Natural killer cell (primary cell): ENCODE measurements around the gene DGUOK. TPM values are rescaled to one million over a fixed set of nuclear protein-coding genes. Genes with fewer than 3 reads are reported as not detected.

ENCODE experiments used
- ATAC-seq, 3 donors: fragments of 150-1000 bp in 2 of 3; fragments of 200-7000 bp in 1 of 3; cut with Tn5 transposase; 1 replicate in 1 of 3; 2 replicates in 2 of 3; pipeline ENCODE4 v1.10.0; 2021; ENCODE audit warnings: mild to moderate bottlenecking in 2 of 3, moderate library complexity in 2 of 3
- DNase-seq, 2 donors: peaks; one replicate each; pipeline versions ENCODE4 v3.0.0 to v3.0.0-alpha.2; 2013 to 2021; ENCODE audit warnings: mixed read lengths in 1 of 2
- H3K27ac ChIP-seq: one replicate; pipeline ENCODE4 v1.5.1; 2013; ENCODE audit warnings: mild to moderate bottlenecking, low read length
- H3K27me3 ChIP-seq: one replicate; pipeline ENCODE4 v1.6.1; 2013; ENCODE audit warnings: low read length; ENCODE audit not compliant: control insufficient read depth, insufficient read depth
- H3K36me3 ChIP-seq: one replicate; pipeline ENCODE4 v1.6.1; 2013; ENCODE audit warnings: low read length; ENCODE audit not compliant: control insufficient read depth, insufficient read depth
- H3K4me1 ChIP-seq: one replicate; pipeline ENCODE4 v1.6.1; 2013; ENCODE audit warnings: low read length; ENCODE audit not compliant: control insufficient read depth, insufficient read depth
- H3K4me3 ChIP-seq: one replicate; pipeline ENCODE4 v1.5.1; 2013; ENCODE audit warnings: low read length
- H3K9me3 ChIP-seq: one replicate; pipeline ENCODE4 v1.6.1; 2013; ENCODE audit warnings: low read length; ENCODE audit not compliant: control insufficient read depth, insufficient read depth
- H3K27ac Mint-ChIP-seq, 2 donors: one replicate each; pipeline ENCODE4 v1.8.0; 2022; ENCODE audit warnings: mild to moderate bottlenecking in 2 of 2, mixed read lengths in 2 of 2, moderate library complexity in 1 of 2
- H3K27me3 Mint-ChIP-seq, 2 donors: one replicate each; pipeline ENCODE4 v1.8.0; 2022; ENCODE audit warnings: low read depth in 2 of 2, mixed read lengths in 2 of 2
- H3K36me3 Mint-ChIP-seq: one replicate; pipeline ENCODE4 v1.8.0; 2022; ENCODE audit warnings: mixed read lengths
- H3K4me1 Mint-ChIP-seq, 2 donors: one replicate each; pipeline ENCODE4 v1.8.0; 2022; ENCODE audit warnings: mixed read lengths in 2 of 2
- H3K4me3 Mint-ChIP-seq: one replicate; pipeline ENCODE4 v1.8.0; 2022; ENCODE audit warnings: mild to moderate bottlenecking, moderate library complexity, mixed read lengths
- H3K9me3 Mint-ChIP-seq, 2 donors: one replicate each; pipeline ENCODE4 v1.8.0; 2022; ENCODE audit warnings: mixed read lengths in 2 of 2
- WGBS: methylation state at CpG from one replicate; pipeline ENCODE4 v1.1.7; 2013; ENCODE audit warnings: missing lambda C conversion rate; ENCODE audit not compliant: insufficient coverage; 5-methylcytosine and 5-hydroxymethylcytosine counted together
- intact Hi-C: fragments of 100-400 bp; cut with micrococcal nuclease; formaldehyde crosslinking; loops from one replicate; pipeline ENCODE4 v1.14.2; 2022
- total RNA-seq, 4 donors: library from RNA; stranded (reverse); fragments of 120-200 nt in 1 of 4; gene quantifications; one replicate each; pipeline versions ENCODE4 v1.2.3 to v1.2.4, GENCODE V29; 2013 to 2022
- TF ChIP-seq, protein P1 (sequence below): fragments of 200-600 bp; IDR thresholded peaks from one replicate; pipeline ENCODE4 v1.8.0; 2022; ENCODE audit warnings: antibody characterized with exemption

Gene DGUOK
- total RNA-seq, 3 donors from 2014 or later (not counting 1 experiment from before 2014, with no cell fraction given): 47.6 to 56.8 (median 54.8) TPM

- WGBS: 90% methylated on average over 8 of the region's 8 CpGs
- no peaks in the 10 kb centered on the region for H3K4me1 ChIP-seq
- Mint-ChIP-seq H3K27ac (no peak overlapping the region), H3K36me3 (no peaks in the 10 kb centered on the region), H3K27me3 (no peaks in the 10 kb centered on the region), H3K9me3 (no peaks in the 10 kb centered on the region), H3K4me1 (no peaks in the 10 kb centered on the region), H3K4me3 (no peak overlapping the region)
- no peak for DNase-seq
- TF ChIP-seq, protein P1, sequence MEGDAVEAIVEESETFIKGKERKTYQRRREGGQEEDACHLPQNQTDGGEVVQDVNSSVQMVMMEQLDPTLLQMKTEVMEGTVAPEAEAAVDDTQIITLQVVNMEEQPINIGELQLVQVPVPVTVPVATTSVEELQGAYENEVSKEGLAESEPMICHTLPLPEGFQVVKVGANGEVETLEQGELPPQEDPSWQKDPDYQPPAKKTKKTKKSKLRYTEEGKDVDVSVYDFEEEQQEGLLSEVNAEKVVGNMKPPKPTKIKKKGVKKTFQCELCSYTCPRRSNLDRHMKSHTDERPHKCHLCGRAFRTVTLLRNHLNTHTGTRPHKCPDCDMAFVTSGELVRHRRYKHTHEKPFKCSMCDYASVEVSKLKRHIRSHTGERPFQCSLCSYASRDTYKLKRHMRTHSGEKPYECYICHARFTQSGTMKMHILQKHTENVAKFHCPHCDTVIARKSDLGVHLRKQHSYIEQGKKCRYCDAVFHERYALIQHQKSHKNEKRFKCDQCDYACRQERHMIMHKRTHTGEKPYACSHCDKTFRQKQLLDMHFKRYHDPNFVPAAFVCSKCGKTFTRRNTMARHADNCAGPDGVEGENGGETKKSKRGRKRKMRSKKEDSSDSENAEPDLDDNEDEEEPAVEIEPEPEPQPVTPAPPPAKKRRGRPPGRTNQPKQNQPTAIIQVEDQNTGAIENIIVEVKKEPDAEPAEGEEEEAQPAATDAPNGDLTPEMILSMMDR: no peak
- intact Hi-C loops: no loop called here
- H3K36me3 ChIP-seq: no peaks in the 10 kb centered on the region
- no peak overlapping the region for H3K27ac ChIP-seq
- ATAC-seq: no peak
- H3K4me3 ChIP-seq: no peak overlapping the region
- H3K27me3 ChIP-seq: no peaks in the 10 kb centered on the region
- no peaks in the 10 kb centered on the region for H3K9me3 ChIP-seq
These were observed 13.1 kb upstream of the DGUOK start for GRCh38 chr2:73913414-73914054.

DNA sequence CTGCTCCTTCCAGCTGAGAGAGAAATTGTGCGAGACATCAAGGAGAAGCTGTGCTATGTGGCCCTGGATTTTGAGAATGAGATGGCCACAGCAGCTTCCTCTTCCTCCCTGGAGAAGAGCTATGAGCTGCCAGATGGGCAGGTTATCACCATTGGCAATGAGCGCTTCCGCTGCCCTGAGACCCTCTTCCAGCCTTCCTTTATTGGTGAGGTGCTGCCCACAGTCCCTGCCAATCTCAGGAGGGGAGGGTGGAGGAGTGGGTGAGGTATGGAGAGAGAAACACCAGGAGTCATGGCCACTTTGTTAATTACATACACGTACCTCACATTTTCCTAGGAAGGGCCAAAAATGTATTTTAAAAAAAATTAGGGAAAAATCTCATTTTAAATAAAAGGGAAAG is 12.0 kb upstream of the DGUOK start:
- Mint-ChIP-seq H3K36me3 (no peaks in the 10 kb centered on the region), H3K27ac (no peak overlapping the region), H3K4me1 (no peaks in the 10 kb centered on the region), H3K27me3 (peaks cover 0 to 5% of the 10 kb centered on the region in 2 donors), H3K4me3 (no peak overlapping the region), H3K9me3 (no peaks in the 10 kb centered on the region)
- H3K4me1 ChIP-seq: no peaks in the 10 kb centered on the region
- TF ChIP-seq, protein P1: no peak
- no peak overlapping the region for H3K4me3 ChIP-seq
- intact Hi-C loops: no loop called here
- H3K27ac ChIP-seq: no peak overlapping the region
- ATAC-seq (no peak), DNase-seq (no peak)
- no peaks in the 10 kb centered on the region for H3K36me3 ChIP-seq
- H3K9me3 ChIP-seq: no peaks in the 10 kb centered on the region
- 97% methylated on average over 2 of the region's 4 CpGs for WGBS
- no peaks in the 10 kb centered on the region for H3K27me3 ChIP-seq

GRCh38 chr2:73915437-73915993 is 11.2 kb upstream of the DGUOK start:
- no peaks in the 10 kb centered on the region for H3K4me1 Mint-ChIP-seq
- DNase-seq (no peak), ATAC-seq (no peak)
- Histone ChIP-seq H3K36me3 (no peaks in the 10 kb centered on the region), H3K4me3 (no peak overlapping the region), H3K9me3 (no peaks in the 10 kb centered on the region), H3K27me3 (no peaks in the 10 kb centered on the region), H3K27ac (no peak overlapping the region), H3K4me1 (no peaks in the 10 kb centered on the region)
- no peaks in the 10 kb centered on the region for H3K36me3 Mint-ChIP-seq
- H3K4me3 Mint-ChIP-seq: no peak overlapping the region
- 95% methylated on average over 5 of the region's 5 CpGs for WGBS
- TF ChIP-seq, protein P1: no peak
- H3K27ac Mint-ChIP-seq: no peak overlapping the region
- H3K27me3 Mint-ChIP-seq: peaks cover 0 to 7% of the 10 kb centered on the region in 2 donors
- intact Hi-C loops: no loop called here
- H3K9me3 Mint-ChIP-seq: no peaks in the 10 kb centered on the region

DNA sequence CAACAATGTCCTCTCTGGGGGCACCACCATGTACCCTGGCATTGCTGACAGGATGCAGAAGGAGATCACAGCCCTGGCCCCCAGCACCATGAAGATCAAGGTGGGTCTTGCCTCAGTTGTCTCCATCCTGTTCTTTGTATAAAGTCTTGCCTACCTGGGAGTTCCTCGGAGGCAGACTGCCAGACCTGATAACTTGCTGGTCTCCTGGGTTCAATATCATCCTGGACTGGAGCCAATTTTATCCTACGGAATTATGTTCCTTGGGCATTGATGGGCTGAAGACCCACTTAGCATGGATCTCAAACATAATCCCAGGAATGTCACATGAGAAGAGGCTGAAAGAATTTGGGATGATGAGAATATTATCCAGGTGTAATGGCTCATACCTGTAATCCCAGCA is 10.0 kb upstream of the DGUOK start:
- no peak for DNase-seq
- Histone ChIP-seq H3K4me3 (no peak overlapping the region), H3K4me1 (no peaks in the 10 kb centered on the region), H3K27ac (no peak overlapping the region), H3K36me3 (no peaks in the 10 kb centered on the region), H3K9me3 (no peaks in the 10 kb centered on the region), H3K27me3 (no peaks in the 10 kb centered on the region)
- H3K36me3 Mint-ChIP-seq: no peaks in the 10 kb centered on the region
- H3K4me3 Mint-ChIP-seq: no peak overlapping the region
- intact Hi-C loops: no loop called here
- TF ChIP-seq, protein P1: no peak
- ATAC-seq: no peak
- no peak overlapping the region for H3K27ac Mint-ChIP-seq
- H3K9me3 Mint-ChIP-seq: no peaks in the 10 kb centered on the region
- H3K4me1 Mint-ChIP-seq: no peaks in the 10 kb centered on the region
- H3K27me3 Mint-ChIP-seq: peaks cover 3 to 7% of the 10 kb centered on the region in 2 donors
- 48% methylated on average over 2 of the region's 2 CpGs for WGBS
